ENCODE data around the gene WWC2.
A peak's percentile ranks its signal among the peaks of the same experiment; 100 is the strongest.

The WWC2 gene

DNA sequence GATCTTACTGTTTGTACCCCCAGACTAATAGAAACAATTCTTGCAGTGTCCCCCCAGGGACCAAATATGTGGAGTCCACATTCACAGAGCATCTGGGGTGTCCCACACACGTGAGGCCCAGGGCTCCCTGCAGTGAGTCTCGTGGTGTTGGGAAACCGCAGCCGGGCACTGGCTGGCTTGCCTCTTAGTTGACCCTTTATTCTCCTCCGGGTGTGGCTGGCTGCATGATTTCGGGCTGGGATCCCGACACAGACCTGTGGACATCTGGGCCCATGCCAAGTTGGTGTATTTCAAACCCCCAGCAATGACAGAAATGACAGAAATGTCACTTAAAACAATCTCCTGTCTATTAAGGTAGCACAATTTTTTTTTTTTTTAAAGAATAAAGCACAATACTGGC, 238.8 kb downstream of the WWC2 start:
- TF ChIP-seq, protein P1, sequence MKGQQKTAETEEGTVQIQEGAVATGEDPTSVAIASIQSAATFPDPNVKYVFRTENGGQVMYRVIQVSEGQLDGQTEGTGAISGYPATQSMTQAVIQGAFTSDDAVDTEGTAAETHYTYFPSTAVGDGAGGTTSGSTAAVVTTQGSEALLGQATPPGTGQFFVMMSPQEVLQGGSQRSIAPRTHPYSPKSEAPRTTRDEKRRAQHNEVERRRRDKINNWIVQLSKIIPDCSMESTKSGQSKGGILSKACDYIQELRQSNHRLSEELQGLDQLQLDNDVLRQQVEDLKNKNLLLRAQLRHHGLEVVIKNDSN (IDR thresholded peaks at IDR 0.05) = peak; percentile 37
- TF ChIP-seq RAD21 (IDR thresholded peaks at IDR 0.05; ENCODE audit: low read depth) (peak; percentile 10; the same call in 1 of the 2 replicates), CEBPB (IDR thresholded peaks at IDR 0.05) (peak; percentile 60), ZBTB7A (IDR thresholded peaks at IDR 0.05; ENCODE audit: low read depth) (no peak), TCF12 (IDR thresholded peaks at IDR 0.05; ENCODE audit: low read depth) (peak; percentile 80), TEAD4 (IDR thresholded peaks at IDR 0.05) (peak; percentile 55), EP300 (IDR thresholded peaks at IDR 0.05; ENCODE audit: borderline replicate concordance) (peak; percentile 39; the same call in 1 of the 2 replicates), YY1 (IDR thresholded peaks at IDR 0.05; ENCODE audit: low read depth) (no peak), FOXM1 (IDR thresholded peaks at IDR 0.05; ENCODE audit: borderline replicate concordance, low read depth) (no peak), NFIC (IDR thresholded peaks at IDR 0.05) (peak; percentile 89)
- TF ChIP-seq, protein P2, sequence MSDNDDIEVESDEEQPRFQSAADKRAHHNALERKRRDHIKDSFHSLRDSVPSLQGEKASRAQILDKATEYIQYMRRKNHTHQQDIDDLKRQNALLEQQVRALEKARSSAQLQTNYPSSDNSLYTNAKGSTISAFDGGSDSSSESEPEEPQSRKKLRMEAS (IDR thresholded peaks at IDR 0.05) = peak; percentile 56; the same call in 1 of the 2 replicates

DNA sequence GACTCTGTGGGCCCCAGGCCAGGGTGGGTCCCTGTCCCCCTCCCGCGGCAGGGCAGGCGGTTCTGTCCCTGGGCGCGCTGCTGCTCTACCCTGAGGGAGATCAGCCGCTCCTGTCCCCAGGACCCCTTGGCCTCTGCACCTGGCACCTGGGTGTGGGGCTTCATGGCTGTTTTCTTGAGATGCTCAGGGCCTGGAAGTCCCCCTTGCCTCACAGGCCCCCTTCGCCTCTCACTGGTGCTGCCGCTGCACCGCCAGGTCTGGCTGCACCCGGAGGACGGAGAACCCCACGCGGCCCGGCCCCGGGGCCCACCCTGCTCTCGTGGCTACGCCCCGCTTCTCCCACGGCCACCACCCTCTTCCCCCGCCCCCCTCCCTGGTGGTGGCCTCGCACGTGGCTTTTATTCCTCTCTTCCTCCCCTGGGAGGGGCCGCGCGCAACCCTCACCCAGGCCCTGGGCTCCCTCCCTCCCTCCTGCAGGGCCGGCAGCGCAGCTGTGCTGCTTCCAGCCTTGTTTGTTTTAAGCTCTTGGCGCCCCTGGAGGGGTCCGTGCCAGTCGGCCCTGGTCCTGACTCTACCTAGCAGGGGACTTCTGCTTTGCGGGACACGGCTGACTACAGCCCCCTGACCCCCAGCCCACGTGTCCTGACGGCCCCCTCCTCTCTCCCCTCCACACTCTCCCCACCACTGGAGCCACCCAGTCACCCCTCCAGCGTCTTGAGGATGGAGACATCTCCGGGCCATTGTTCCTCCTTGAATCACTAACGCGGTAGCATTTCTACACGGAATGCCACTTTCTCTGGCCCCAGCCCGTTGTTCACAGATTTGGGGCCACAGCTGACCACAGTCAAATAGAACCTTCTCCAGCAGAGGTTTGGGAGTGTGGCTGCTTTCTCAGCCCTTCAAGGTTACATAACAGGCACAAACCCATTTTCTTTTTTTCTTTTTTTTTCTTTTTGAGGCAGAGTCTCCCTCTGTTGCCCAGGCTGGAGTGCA, 243.8 kb downstream of the WWC2 start:
- TF ChIP-seq, protein P1 (IDR thresholded peaks at IDR 0.05) = no peak
- TF ChIP-seq RAD21 (IDR thresholded peaks at IDR 0.05; ENCODE audit: low read depth) = no peak
- no peak for TF ChIP-seq TAF1 (IDR thresholded peaks at IDR 0.05; ENCODE audit: low read depth)
- no peak for TF ChIP-seq CEBPB (IDR thresholded peaks at IDR 0.05)
- TF ChIP-seq FOXM1 (IDR thresholded peaks at IDR 0.05; ENCODE audit: borderline replicate concordance, low read depth) = no peak

DNA sequence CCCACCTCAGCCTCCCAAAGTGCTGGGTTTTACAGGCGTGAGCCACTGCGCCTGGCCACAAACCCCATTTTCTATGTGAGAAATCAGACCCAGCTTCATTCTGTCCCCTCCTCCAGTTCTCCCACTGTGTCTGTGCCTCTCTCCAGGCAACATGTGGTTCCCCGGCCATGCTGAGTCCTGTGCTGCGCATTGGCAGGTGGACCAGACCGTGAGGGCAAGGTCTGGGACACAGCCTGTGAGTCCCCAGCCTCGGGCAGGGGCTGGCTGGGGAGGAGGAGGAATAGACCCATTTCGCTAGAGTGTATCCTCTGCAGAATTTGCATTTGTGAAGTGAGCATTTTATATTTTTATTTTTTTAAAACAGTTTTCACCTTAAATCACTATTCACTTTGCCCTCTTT, 244.7 kb downstream of the WWC2 start:
- TF ChIP-seq EGR1 (IDR thresholded peaks at IDR 0.05) = no peak
- no peak for TF ChIP-seq CEBPB (IDR thresholded peaks at IDR 0.05)
- TF ChIP-seq NFIC (IDR thresholded peaks at IDR 0.05) = no peak
- no peak for TF ChIP-seq ZBTB7A (IDR thresholded peaks at IDR 0.05; ENCODE audit: low read depth)
- TF ChIP-seq YY1 (IDR thresholded peaks at IDR 0.05; ENCODE audit: low read depth) = no peak
- TF ChIP-seq, protein P3, sequence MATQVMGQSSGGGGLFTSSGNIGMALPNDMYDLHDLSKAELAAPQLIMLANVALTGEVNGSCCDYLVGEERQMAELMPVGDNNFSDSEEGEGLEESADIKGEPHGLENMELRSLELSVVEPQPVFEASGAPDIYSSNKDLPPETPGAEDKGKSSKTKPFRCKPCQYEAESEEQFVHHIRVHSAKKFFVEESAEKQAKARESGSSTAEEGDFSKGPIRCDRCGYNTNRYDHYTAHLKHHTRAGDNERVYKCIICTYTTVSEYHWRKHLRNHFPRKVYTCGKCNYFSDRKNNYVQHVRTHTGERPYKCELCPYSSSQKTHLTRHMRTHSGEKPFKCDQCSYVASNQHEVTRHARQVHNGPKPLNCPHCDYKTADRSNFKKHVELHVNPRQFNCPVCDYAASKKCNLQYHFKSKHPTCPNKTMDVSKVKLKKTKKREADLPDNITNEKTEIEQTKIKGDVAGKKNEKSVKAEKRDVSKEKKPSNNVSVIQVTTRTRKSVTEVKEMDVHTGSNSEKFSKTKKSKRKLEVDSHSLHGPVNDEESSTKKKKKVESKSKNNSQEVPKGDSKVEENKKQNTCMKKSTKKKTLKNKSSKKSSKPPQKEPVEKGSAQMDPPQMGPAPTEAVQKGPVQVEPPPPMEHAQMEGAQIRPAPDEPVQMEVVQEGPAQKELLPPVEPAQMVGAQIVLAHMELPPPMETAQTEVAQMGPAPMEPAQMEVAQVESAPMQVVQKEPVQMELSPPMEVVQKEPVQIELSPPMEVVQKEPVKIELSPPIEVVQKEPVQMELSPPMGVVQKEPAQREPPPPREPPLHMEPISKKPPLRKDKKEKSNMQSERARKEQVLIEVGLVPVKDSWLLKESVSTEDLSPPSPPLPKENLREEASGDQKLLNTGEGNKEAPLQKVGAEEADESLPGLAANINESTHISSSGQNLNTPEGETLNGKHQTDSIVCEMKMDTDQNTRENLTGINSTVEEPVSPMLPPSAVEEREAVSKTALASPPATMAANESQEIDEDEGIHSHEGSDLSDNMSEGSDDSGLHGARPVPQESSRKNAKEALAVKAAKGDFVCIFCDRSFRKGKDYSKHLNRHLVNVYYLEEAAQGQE (IDR thresholded peaks at IDR 0.05; ENCODE audit: low read depth) = no peak
- TF ChIP-seq, protein P2 (IDR thresholded peaks at IDR 0.05) = no peak
- no peak for TF ChIP-seq TEAD4 (IDR thresholded peaks at IDR 0.05)
- no peak for TF ChIP-seq TCF12 (IDR thresholded peaks at IDR 0.05; ENCODE audit: low read depth)
- no peak for TF ChIP-seq FOXM1 (IDR thresholded peaks at IDR 0.05; ENCODE audit: borderline replicate concordance, low read depth)

DNA sequence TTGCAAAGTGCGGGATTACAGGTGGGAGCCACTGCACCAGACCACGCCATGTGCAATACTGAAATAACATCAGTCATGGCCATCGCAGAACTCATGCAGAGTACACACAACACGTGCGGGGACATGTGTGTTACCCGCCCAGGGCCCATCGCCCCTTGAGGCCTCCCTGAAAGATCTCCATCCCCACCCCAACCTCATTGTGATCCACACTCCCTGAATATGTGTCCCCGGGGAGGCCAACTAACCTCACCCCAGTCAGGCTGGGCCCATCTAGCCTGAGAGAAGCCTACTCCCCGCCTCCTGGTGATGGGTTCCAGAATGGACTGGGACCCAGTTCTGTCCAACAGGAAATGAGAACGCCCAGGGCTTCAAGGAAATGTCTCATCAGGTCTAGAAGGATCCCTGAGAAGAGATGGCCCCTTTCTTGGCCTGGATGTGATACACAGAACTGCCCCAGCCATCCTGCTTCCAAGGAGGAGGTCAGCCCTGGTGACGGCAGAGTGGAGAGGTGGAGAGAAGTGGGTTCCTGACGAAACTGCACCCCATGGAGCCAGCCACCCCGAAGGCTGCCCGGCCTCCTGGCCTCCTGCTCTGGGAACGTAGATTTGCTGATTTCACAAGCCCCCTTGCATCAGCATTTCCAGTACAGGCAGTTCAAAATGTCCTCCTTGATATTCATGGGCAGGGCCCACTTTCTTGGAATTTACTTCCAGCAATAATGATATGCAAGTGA, 245.6 kb downstream of the WWC2 start:
- TF ChIP-seq EP300 (IDR thresholded peaks at IDR 0.05; ENCODE audit: borderline replicate concordance) (no peak), EGR1 (IDR thresholded peaks at IDR 0.05) (no peak), YY1 (IDR thresholded peaks at IDR 0.05; ENCODE audit: low read depth) (no peak), RAD21 (IDR thresholded peaks at IDR 0.05; ENCODE audit: low read depth) (no peak), CEBPB (IDR thresholded peaks at IDR 0.05) (no peak), NFIC (IDR thresholded peaks at IDR 0.05) (no peak), TCF12 (IDR thresholded peaks at IDR 0.05; ENCODE audit: low read depth) (no peak), ZBTB7A (IDR thresholded peaks at IDR 0.05; ENCODE audit: low read depth) (no peak), TAF1 (IDR thresholded peaks at IDR 0.05; ENCODE audit: low read depth) (no peak), CREB1 (IDR thresholded peaks at IDR 0.05; ENCODE audit: low read depth) (no peak), TEAD4 (IDR thresholded peaks at IDR 0.05) (no peak), FOXM1 (IDR thresholded peaks at IDR 0.05; ENCODE audit: borderline replicate concordance, low read depth) (no peak)
- TF ChIP-seq, protein P1 (IDR thresholded peaks at IDR 0.05) = no peak
- TF ChIP-seq, protein P2 (IDR thresholded peaks at IDR 0.05) = no peak
- TF ChIP-seq, protein P3 (IDR thresholded peaks at IDR 0.05; ENCODE audit: low read depth) = no peak

Measured in Ishikawa (cell line).